ENCODE data around the gene DEDD2.

Gene DEDD2

GRCh38 chr19:42169486-42170413 lies 47.7 kb downstream of the DEDD2 start:
- no peak for DNase-seq
- in situ Hi-C loops (cut with HindIII; ENCODE audit: low pct_ligation_motif_present, low sequenced_read_pairs) = no loop called here
- no peak for TF ChIP-seq CTCF (IDR thresholded peaks at IDR 0.05; ENCODE audit: low read depth, low read length, missing control alignments)
- peaks cover 5% of the 10 kb centered on the region for H3K27me3 ChIP-seq (replicated peaks)
- H3K36me3 ChIP-seq (replicated peaks) = no peaks in the 10 kb centered on the region
- no peak overlapping the region for H3K4me3 ChIP-seq (ENCODE audit: low read depth, low read length)
- H3K27ac ChIP-seq = no peak overlapping the region

GRCh38 chr19:42168206-42168605 lies 49.3 kb downstream of the DEDD2 start:
- no peak overlapping the region for H3K27ac ChIP-seq
- in situ Hi-C loops (cut with HindIII; ENCODE audit: low pct_ligation_motif_present, low sequenced_read_pairs) = no loop called here
- TF ChIP-seq CTCF (IDR thresholded peaks at IDR 0.05; ENCODE audit: low read depth, low read length, missing control alignments) = no peak
- no peaks in the 10 kb centered on the region for H3K36me3 ChIP-seq (replicated peaks)
- no peak for DNase-seq
- peaks cover 4% of the 10 kb centered on the region for H3K27me3 ChIP-seq (replicated peaks)
- H3K4me3 ChIP-seq (ENCODE audit: low read depth, low read length) = no peak overlapping the region

- no peak for TF ChIP-seq CTCF (IDR thresholded peaks at IDR 0.05; ENCODE audit: low read depth, low read length, missing control alignments)
- DNase-seq = no peak
- no peak overlapping the region for H3K27ac ChIP-seq
- H3K4me3 ChIP-seq (ENCODE audit: low read depth, low read length) = no peak overlapping the region
- H3K36me3 ChIP-seq (replicated peaks) = no peaks in the 10 kb centered on the region
- H3K27me3 ChIP-seq (replicated peaks) = peaks cover 5% of the 10 kb centered on the region
- in situ Hi-C loops (cut with HindIII; ENCODE audit: low pct_ligation_motif_present, low sequenced_read_pairs) = no loop called here
Measured at GRCh38 chr19:42166316-42166715, 51.2 kb downstream of the DEDD2 start.

GRCh38 chr19:42165146-42165545 lies 52.3 kb downstream of the DEDD2 start:
- Histone ChIP-seq H3K4me3 (ENCODE audit: low read depth, low read length) (no peak overlapping the region), H3K36me3 (replicated peaks) (no peaks in the 10 kb centered on the region), H3K27ac (no peak overlapping the region), H3K27me3 (replicated peaks) (peaks cover 13% of the 10 kb centered on the region)
- no peak for TF ChIP-seq CTCF (IDR thresholded peaks at IDR 0.05; ENCODE audit: low read depth, low read length, missing control alignments)
- in situ Hi-C loops (cut with HindIII; ENCODE audit: low pct_ligation_motif_present, low sequenced_read_pairs) = no loop called here
- DNase-seq = no peak

GRCh38 chr19:42161616-42162263 lies 55.7 kb downstream of the DEDD2 start:
- no peak for DNase-seq
- H3K4me3 ChIP-seq (ENCODE audit: low read depth, low read length) = no peak overlapping the region
- H3K27me3 ChIP-seq (replicated peaks) = peaks cover 26% of the 10 kb centered on the region
- H3K36me3 ChIP-seq (replicated peaks) = no peaks in the 10 kb centered on the region
- H3K27ac ChIP-seq = no peak overlapping the region
- in situ Hi-C loops (cut with HindIII; ENCODE audit: low pct_ligation_motif_present, low sequenced_read_pairs) = no loop called here
- no peak for TF ChIP-seq CTCF (IDR thresholded peaks at IDR 0.05; ENCODE audit: low read depth, low read length, missing control alignments)
